GM23248 (cell line): Measurements from ENCODE around the gene LPA. TPM values are rescaled to one million over a fixed set of nuclear protein-coding genes. Genes with fewer than 3 reads are reported as not detected.

Source experiments
- DNase-seq: peaks from one replicate; pipeline ENCODE4 v3.0.0-alpha.2; 2015
- H2AFZ ChIP-seq: fragments of 200-600 bp; sonication (generic); 2 replicates; pipeline ENCODE4 v1.6.1; 2016; ENCODE audit warnings: antibody characterized with exemption
- H3F3A ChIP-seq: fragments of 200-600 bp; sonication (generic); 2 replicates; pipeline ENCODE4 v1.6.1; 2016; ENCODE audit warnings: mild to moderate bottlenecking, antibody characterized with exemption, mixed run types; ENCODE audit not compliant: insufficient read depth
- H3K27ac ChIP-seq: fragments of 200-600 bp; sonication (generic); 2 replicates; pipeline ENCODE4 v1.5.1; 2016; ENCODE audit warnings: mild to moderate bottlenecking
- H3K27me3 ChIP-seq: fragments of 200-600 bp; sonication (generic); replicated peaks from 2 replicates; pipeline ENCODE4 v1.6.1; 2016; ENCODE audit warnings: mild to moderate bottlenecking; ENCODE audit not compliant: insufficient read depth
- H3K36me3 ChIP-seq: fragments of 200-600 bp; sonication (generic); 2 replicates; pipeline ENCODE4 v1.6.1; 2016; ENCODE audit warnings: low read depth, mild to moderate bottlenecking
- H3K4me1 ChIP-seq: fragments of 200-600 bp; sonication (generic); 2 replicates; pipeline ENCODE4 v1.6.1; 2016; ENCODE audit warnings: mild to moderate bottlenecking; ENCODE audit not compliant: insufficient read depth
- H3K4me2 ChIP-seq: fragments of 200-600 bp; sonication (generic); one replicate; pipeline ENCODE4 v1.6.1; 2016; ENCODE audit warnings: mild to moderate bottlenecking; ENCODE audit not compliant: unreplicated experiment
- H3K4me3 ChIP-seq: fragments of 200-600 bp; sonication (generic); 2 replicates; pipeline ENCODE4 v1.5.1; 2016; ENCODE audit warnings: mild to moderate bottlenecking
- H3K79me2 ChIP-seq: fragments of 200-600 bp; sonication (generic); 2 replicates; pipeline ENCODE4 v1.6.1; 2016; ENCODE audit warnings: mild to moderate bottlenecking; ENCODE audit not compliant: insufficient read depth
- H3K9ac ChIP-seq: fragments of 200-600 bp; sonication (generic); 2 replicates; pipeline ENCODE4 v1.6.1; 2016; ENCODE audit warnings: mild to moderate bottlenecking
- H3K9me2 ChIP-seq: fragments of 200-600 bp; sonication (generic); 2 replicates; pipeline ENCODE4 v1.6.1; 2016; ENCODE audit warnings: mixed run types, mild to moderate bottlenecking, moderate library complexity; ENCODE audit not compliant: insufficient read depth
- H3K9me3 ChIP-seq: fragments of 200-600 bp; sonication (generic); one replicate; pipeline ENCODE4 v1.6.1; 2017; ENCODE audit warnings: low read depth
- H4K20me1 ChIP-seq: fragments of 200-600 bp; sonication (generic); 2 replicates; pipeline ENCODE4 v1.6.0; 2016; ENCODE audit not compliant: insufficient read depth
- EZH2 ChIP-seq: fragments of 200-600 bp; sonication (generic); IDR thresholded peaks from 2 replicates; pipeline ENCODE4 v1.6.1; 2018; ENCODE audit warnings: antibody characterized with exemption, mild to moderate bottlenecking; ENCODE audit not compliant: insufficient read depth, poor library complexity, severe bottlenecking
- EZH2phosphoT487 ChIP-seq: fragments of 200-600 bp; sonication (generic); IDR thresholded peaks from 2 replicates; pipeline ENCODE4 v1.6.1; 2018; ENCODE audit warnings: antibody characterized with exemption, moderate library complexity, mild to moderate bottlenecking, low read depth; ENCODE audit not compliant: insufficient read depth
- WGBS, 2 experiments: methylation state at CpG; one replicate each; pipeline ENCODE4 v1.1.6; 2015 to 2017; ENCODE audit warnings: low lambda C conversion rate in 2 of 2, low coverage in 1 of 2; ENCODE audit errors: missing lambda C conversion rate in 2 of 2; 5-methylcytosine and 5-hydroxymethylcytosine counted together
- in situ Hi-C: fragments of 300-500 bp; cut with MboI; formaldehyde crosslinking; loops from 2 replicates; pipeline ENCODE4 v1.15.0; 2020
- polyA plus RNA-seq: library from polyadenylated mRNA; unstranded; fragments of >200 nt; fragmentation: Nextera tagmentation; extraction: Ambion mirVana; gene quantifications from 2 replicates; pipeline ENCODE4 v1.2.1, GENCODE V29; 2016
- total RNA-seq: library from RNA; depleted of rRNA; stranded (reverse); fragments of >200 nt; shearing (Covaris generic); gene quantifications from 2 replicates; pipeline ENCODE4 v1.2.3, GENCODE V29; 2014

Gene LPA
- total and polyA plus RNA-seq, 2 experiments from 2014 or later: not detected

DNA sequence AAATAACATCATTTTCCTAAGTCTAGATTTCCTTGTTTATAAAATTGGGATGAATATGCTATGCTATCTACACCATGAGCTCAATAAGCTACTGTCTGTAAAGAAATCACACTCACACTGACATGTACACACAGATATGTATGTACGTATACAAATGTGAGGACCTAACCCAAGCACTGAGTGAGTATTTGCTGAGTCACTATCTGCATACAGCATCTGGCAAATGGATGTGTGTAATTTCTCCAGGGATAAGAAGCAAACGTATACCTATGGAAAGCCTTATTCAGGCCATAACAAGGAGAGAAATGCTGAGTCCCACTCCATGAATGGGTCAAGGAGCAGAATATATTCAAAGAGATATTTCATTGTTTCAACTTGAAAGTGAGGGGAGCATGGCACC lies 153.9 kb downstream of the LPA start:
- WGBS, 2 experiments: 26 to 31% methylated on average over 2 of the region's 2 CpGs
- Histone ChIP-seq H3K4me3 (no peak overlapping the region), H2AFZ (no peak overlapping the region; the same call in 1 of the 2 replicates), H3K4me2 (no peak overlapping the region), H3K27ac (no peak overlapping the region), H4K20me1 (no peaks in the 10 kb centered on the region), H3K9me3 (no peaks in the 10 kb centered on the region), H3K4me1 (no peaks in the 10 kb centered on the region), H3K9ac (no peak overlapping the region), H3K9me2 (no peaks in the 10 kb centered on the region), H3F3A (no peaks in the 10 kb centered on the region), H3K36me3 (no peaks in the 10 kb centered on the region), H3K27me3 (no peaks in the 10 kb centered on the region), H3K79me2 (no peaks in the 10 kb centered on the region)
- in situ Hi-C loops: loop anchor here (25.0 kb wide), 1 partner anchor 852 kb away; no protein-coding TSS in a partner anchor
- peak; percentile 40 for DNase-seq
- no peak for TF ChIP-seq EZH2
- TF ChIP-seq EZH2phosphoT487: no peak

GRCh38 chr6:160509610-160510009 lies 154.5 kb downstream of the LPA start:
- Histone ChIP-seq H2AFZ (no peak overlapping the region; the same call in 1 of the 2 replicates), H3K4me3 (no peak overlapping the region), H4K20me1 (no peaks in the 10 kb centered on the region), H3F3A (no peaks in the 10 kb centered on the region), H3K27me3 (no peaks in the 10 kb centered on the region), H3K27ac (no peak overlapping the region), H3K9ac (no peak overlapping the region), H3K79me2 (no peaks in the 10 kb centered on the region), H3K9me3 (no peaks in the 10 kb centered on the region), H3K4me2 (no peak overlapping the region), H3K9me2 (no peaks in the 10 kb centered on the region), H3K36me3 (no peaks in the 10 kb centered on the region), H3K4me1 (no peaks in the 10 kb centered on the region)
- WGBS, 2 experiments: 72 to 76% methylated on average over 2 of the region's 2 CpGs
- no peak for TF ChIP-seq EZH2
- TF ChIP-seq EZH2phosphoT487: no peak
- DNase-seq: no peak
- in situ Hi-C loops: loop anchor here (25.0 kb wide), 1 partner anchor 853 kb away; no protein-coding TSS in a partner anchor

DNA sequence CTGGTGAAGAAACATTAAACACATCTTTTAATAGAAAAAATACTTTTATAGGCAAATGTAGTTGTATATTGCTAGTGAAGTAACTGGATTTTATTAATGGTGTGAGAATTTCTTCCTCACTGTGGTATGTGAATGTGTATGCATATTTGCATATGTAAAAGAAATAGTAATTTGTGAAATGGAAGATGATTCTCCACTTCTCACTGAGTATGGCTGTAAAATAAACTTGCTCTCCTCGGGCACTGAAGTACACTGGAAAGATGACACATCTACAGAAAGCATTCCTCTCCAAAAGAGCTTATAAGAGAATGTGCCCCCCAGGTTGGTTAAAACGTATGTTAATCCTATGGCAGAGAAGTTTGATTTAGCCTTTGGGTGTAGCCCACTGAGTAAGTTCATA lies 155.5 kb downstream of the LPA start:
- H3K9ac ChIP-seq: no peak overlapping the region
- H3K27ac ChIP-seq: no peak overlapping the region
- in situ Hi-C loops: loop anchor here (25.0 kb wide), 1 partner anchor 854 kb away; no protein-coding TSS in a partner anchor
- DNase-seq: no peak
- H3K4me3 ChIP-seq: no peak overlapping the region
- no peaks in the 10 kb centered on the region for H3F3A ChIP-seq
- no peaks in the 10 kb centered on the region for H3K9me3 ChIP-seq
- no peaks in the 10 kb centered on the region for H3K27me3 ChIP-seq
- H3K9me2 ChIP-seq: no peaks in the 10 kb centered on the region
- H3K36me3 ChIP-seq: no peaks in the 10 kb centered on the region
- no peaks in the 10 kb centered on the region for H3K4me1 ChIP-seq
- H2AFZ ChIP-seq: no peak overlapping the region
- no peaks in the 10 kb centered on the region for H3K79me2 ChIP-seq
- H4K20me1 ChIP-seq: no peaks in the 10 kb centered on the region
- WGBS, 2 experiments: 60 to 69% methylated on average over 2 of the region's 2 CpGs
- TF ChIP-seq EZH2 (no peak), EZH2phosphoT487 (no peak)
- H3K4me2 ChIP-seq: no peak overlapping the region

DNA sequence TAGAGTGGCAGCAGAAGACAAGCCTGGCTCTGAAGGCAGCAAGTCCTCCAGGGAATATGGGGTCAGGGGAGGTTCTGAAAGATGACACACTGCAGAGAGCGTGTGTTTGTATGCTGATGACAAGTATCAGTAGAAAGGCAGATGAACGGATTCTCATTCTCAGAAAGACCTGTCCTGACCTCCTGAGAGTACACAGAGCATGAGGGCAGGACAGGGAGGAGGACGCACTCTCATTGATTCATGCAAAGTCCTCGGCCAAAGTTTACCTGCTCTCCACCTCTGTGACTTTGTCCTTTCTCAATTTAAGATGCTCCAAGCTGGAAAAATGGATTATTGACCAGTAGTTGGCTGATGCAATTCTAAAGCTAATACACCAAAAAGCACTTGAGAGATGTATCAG lies 156.7 kb downstream of the LPA start:
- Histone ChIP-seq H3K27me3 (no peaks in the 10 kb centered on the region), H3K27ac (no peak overlapping the region), H3K9ac (no peak overlapping the region), H4K20me1 (no peaks in the 10 kb centered on the region), H3K4me1 (no peaks in the 10 kb centered on the region), H2AFZ (no peak overlapping the region), H3K79me2 (no peaks in the 10 kb centered on the region), H3K4me2 (no peak overlapping the region), H3K36me3 (no peaks in the 10 kb centered on the region), H3K4me3 (no peak overlapping the region), H3F3A (no peaks in the 10 kb centered on the region), H3K9me2 (no peaks in the 10 kb centered on the region), H3K9me3 (no peaks in the 10 kb centered on the region)
- DNase-seq: no peak
- no peak for TF ChIP-seq EZH2
- TF ChIP-seq EZH2phosphoT487: no peak
- in situ Hi-C loops: loop anchor here (25.0 kb wide), 1 partner anchor 855 kb away; no protein-coding TSS in a partner anchor
- WGBS, 2 experiments: 59 to 66% methylated on average over 4 of the region's 4 CpGs

DNA sequence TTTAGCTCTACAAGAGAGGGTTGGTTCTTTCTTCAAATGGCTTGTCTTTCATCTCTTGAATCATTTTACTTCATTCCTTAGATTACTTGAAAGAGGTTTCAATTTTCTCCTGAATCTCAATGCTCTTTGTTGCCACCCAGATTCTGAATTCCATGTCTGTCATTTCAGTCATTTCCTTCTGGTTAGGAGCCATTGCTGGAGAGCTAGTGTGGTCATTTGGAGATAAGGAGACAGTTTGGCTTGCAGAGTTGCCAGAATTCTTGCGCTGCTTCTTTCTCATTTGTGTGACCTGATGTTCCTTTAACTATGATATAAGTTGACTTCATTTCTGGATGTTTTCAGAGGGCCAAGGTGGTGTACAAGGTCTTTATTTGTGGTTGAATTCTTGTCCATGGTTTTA lies 158.1 kb downstream of the LPA start:
- H3K27ac ChIP-seq: no peak overlapping the region
- H4K20me1 ChIP-seq: no peaks in the 10 kb centered on the region
- no peaks in the 10 kb centered on the region for H3K4me1 ChIP-seq
- no peaks in the 10 kb centered on the region for H3K9me2 ChIP-seq
- H3K9me3 ChIP-seq: no peaks in the 10 kb centered on the region
- in situ Hi-C loops: loop anchor here (25.0 kb wide), 1 partner anchor 856 kb away; no protein-coding TSS in a partner anchor
- WGBS, 2 experiments: 95 to 100% methylated on average over 1 of the region's 1 CpG
- H3K79me2 ChIP-seq: no peaks in the 10 kb centered on the region
- no peak for DNase-seq
- H3K4me2 ChIP-seq: no peak overlapping the region
- H3F3A ChIP-seq: no peaks in the 10 kb centered on the region
- no peak for TF ChIP-seq EZH2
- H2AFZ ChIP-seq: no peak overlapping the region
- no peak overlapping the region for H3K9ac ChIP-seq
- H3K27me3 ChIP-seq: no peaks in the 10 kb centered on the region
- no peaks in the 10 kb centered on the region for H3K36me3 ChIP-seq
- no peak overlapping the region for H3K4me3 ChIP-seq
